22Rv1 (cell line): ENCODE measurements around the gene MPDZ.

ENCODE experiments used
- CTCF ChIP-seq: fragments of 450-650 bp; IDR thresholded peaks from 2 replicates; pipeline ENCODE4 v1.5.1; 2017; ENCODE audit warnings: mild to moderate bottlenecking
- ZFX ChIP-seq: fragments of 450-650 bp; IDR thresholded peaks from 2 replicates; pipeline ENCODE4 v1.6.1; 2017; ENCODE audit warnings: antibody characterized with exemption, borderline replicate concordance

GRCh38 chr9:13224366-13224765 is 55.1 kb downstream of the MPDZ start:
- TF ChIP-seq CTCF (no peak), ZFX (no peak)
